GM06990 (cell line): ENCODE data around the gene LCN1.
A peak's percentile ranks its signal among the peaks of the same experiment; 100 is the strongest.

Experiments
- DNase-seq: peaks from one replicate; pipeline ENCODE4 v3.0.0-alpha.2; 2011; ENCODE audit not compliant: insufficient read length; ENCODE audit errors: extremely low read depth
- H3K27me3 ChIP-seq: replicated peaks from 2 replicates; pipeline ENCODE4 v1.6.0; 2011; ENCODE audit warnings: low read length; ENCODE audit not compliant: control insufficient read depth, insufficient read depth
- H3K36me3 ChIP-seq: 2 replicates; pipeline ENCODE4 v1.5.1; 2011; ENCODE audit warnings: low read length; ENCODE audit not compliant: control insufficient read depth, insufficient read depth
- H3K4me3 ChIP-seq: replicated peaks from 2 replicates; pipeline ENCODE4 v1.5.1; 2011; ENCODE audit warnings: low read depth, mild to moderate bottlenecking, control low read depth, low read length
- TF ChIP-seq, protein P1 (sequence below): IDR thresholded peaks from 2 replicates; pipeline ENCODE4 v1.5.1; 2011; ENCODE audit warnings: low read length, control low read depth, mild to moderate bottlenecking, inconsistent platforms; ENCODE audit not compliant: insufficient read depth, poor library complexity, severe bottlenecking

The LCN1 gene

DNA sequence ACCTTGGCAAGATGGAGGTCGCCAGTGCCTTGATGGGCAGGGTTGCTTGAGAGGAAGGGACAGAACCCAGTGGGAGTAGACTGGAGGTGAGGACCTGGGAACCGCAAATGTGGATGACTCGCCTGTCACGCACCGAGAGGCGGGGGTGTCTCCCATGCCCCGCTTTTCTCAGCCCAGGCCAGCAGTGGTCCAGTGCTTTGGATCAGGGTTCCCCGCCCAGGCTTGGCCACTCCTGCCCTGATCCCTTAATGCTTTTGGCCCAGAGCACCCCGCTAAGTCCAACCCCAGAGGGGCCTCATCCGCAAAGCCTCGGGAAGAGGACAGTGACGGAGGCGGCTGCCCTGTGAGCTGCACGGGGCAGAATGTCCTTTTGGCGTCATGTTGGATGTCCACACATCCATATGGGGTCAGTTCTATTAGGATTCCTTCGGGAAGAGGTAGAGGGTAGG, 18.3 kb upstream of the LCN1 start:
- H3K36me3 ChIP-seq = peaks cover 26% of the 10 kb centered on the region
- TF ChIP-seq, protein P1, sequence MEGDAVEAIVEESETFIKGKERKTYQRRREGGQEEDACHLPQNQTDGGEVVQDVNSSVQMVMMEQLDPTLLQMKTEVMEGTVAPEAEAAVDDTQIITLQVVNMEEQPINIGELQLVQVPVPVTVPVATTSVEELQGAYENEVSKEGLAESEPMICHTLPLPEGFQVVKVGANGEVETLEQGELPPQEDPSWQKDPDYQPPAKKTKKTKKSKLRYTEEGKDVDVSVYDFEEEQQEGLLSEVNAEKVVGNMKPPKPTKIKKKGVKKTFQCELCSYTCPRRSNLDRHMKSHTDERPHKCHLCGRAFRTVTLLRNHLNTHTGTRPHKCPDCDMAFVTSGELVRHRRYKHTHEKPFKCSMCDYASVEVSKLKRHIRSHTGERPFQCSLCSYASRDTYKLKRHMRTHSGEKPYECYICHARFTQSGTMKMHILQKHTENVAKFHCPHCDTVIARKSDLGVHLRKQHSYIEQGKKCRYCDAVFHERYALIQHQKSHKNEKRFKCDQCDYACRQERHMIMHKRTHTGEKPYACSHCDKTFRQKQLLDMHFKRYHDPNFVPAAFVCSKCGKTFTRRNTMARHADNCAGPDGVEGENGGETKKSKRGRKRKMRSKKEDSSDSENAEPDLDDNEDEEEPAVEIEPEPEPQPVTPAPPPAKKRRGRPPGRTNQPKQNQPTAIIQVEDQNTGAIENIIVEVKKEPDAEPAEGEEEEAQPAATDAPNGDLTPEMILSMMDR = no peak
- no peak overlapping the region for H3K4me3 ChIP-seq
- H3K27me3 ChIP-seq = no peaks in the 10 kb centered on the region; the same call in 1 of the 2 replicates
- DNase-seq = no peak

DNA sequence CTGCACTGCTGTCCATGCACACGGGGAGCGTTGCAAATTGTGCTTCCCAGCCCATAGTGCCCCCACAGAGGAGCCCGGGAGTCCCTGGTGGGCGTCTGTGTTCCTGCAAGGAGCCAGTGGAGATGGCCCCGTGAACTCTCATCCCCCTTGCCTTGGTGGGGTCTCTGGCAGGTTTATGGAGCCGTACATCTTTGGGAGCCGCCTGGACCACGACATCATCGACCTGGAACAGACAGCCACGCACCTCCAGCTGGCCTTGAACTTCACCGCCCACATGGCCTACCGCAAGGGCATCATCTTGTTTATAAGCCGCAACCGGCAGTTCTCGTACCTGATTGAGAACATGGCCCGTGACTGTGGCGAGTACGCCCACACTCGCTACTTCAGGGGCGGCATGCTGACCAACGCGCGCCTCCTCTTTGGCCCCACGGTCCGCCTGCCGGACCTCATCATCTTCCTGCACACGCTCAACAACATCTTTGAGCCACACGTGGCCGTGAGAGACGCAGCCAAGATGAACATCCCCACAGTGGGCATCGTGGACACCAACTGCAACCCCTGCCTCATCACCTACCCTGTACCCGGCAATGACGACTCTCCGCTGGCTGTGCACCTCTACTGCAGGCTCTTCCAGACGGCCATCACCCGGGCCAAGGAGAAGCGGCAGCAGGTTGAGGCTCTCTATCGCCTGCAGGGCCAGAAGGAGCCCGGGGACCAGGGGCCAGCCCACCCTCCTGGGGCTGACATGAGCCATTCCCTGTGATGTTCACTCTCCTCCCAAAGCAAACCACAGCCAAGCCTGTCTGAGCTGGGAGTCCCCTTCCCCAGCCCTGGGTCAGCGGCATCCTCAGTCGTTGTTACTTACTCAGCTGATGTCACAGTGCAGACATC, 17.6 kb upstream of the LCN1 start:
- Histone ChIP-seq H3K4me3 (no peak overlapping the region), H3K36me3 (peaks cover 26% of the 10 kb centered on the region), H3K27me3 (no peaks in the 10 kb centered on the region; the same call in 1 of the 2 replicates)
- no peak for DNase-seq
- TF ChIP-seq, protein P1 = no peak

DNA sequence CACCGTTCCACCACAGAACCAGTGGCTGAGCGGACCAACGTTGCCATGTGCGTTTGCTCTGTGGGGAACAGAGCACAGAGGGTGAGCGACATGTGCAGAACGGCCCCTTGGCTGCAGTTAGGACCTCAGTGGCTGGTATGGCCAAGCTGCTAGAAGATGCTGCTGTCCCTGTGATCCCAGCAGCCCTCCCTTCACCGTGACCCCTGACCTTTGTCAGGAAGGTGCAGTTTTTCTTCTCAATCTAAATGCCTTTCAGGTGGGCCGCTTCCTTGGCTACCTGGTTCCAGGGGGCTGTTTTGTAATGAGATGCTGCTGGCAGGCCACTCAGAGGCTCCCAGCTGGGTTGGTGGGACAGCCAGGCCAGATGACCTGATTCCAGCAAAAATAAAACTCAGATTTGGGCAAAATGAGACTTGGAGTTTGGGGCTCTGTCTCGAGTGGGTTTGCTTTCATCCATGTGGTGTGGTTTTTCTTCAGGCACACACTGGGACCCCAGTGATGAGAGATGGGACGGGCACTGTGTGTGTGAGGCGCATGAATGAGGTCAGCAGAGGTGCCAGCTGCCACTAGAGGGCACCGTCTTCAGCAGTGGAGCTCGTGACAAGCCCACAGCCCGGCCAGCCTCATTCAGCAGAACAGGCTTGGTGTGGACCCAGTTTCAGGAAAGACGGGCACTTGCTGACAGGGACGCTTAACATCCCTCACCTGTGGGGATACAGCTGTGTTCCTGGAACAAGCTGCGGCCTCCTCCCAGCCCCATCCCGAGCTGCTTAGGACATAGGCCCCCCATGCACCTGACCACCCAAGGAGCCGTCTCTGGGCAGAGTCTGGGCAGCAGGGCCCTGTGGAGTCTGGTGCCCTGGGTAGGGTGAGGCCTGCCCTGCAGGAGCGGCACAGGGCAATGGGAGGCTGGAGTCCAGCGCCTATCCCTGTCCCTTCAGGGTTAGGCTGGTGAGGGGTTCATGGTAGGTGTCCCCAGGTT, 16.7 kb upstream of the LCN1 start:
- TF ChIP-seq, protein P1 = peak; percentile 92
- Histone ChIP-seq H3K4me3 (no peak overlapping the region), H3K36me3 (peaks cover 26% of the 10 kb centered on the region), H3K27me3 (no peaks in the 10 kb centered on the region; the same call in 1 of the 2 replicates)
- no peak for DNase-seq

DNA sequence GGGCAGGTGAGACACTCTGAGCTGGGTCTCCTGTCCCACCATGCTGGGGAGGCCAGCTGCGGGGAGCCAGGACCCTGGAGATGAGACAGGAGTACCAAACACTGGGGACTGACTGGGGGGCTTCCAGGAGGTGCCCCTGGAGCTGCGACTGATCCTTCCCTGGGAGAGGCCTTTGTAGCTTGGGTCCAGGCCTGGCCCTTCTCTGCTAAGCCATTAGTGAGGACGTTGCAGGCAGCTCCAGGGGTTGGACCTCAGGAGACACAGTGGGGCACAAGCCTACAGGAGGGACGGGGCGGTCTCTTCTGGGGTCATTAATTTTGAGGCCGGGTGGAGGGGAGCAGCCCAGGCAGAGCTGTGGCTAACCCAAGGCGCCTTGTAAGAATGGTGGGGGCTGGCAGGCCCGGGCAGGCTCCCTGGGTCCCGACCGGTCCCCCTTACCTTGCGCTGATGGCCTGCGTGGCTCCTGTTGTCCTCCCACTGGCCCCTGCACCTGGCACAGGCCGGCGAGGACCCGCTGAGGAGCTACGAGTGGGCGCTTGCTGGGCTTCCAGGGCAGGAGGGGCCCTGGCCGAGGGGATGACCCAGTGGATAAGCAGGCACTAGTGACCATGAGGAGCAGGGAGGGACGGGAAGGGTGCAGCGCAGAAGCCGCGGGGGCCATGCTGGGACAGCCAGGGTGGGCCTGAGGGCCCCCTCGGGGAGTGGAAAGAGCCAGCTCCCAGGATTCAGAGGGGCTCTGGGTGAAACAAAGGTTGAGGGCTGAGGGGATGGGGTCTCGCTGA, 15.6 kb upstream of the LCN1 start:
- Histone ChIP-seq H3K27me3 (no peaks in the 10 kb centered on the region; the same call in 1 of the 2 replicates), H3K36me3 (peaks cover 26% of the 10 kb centered on the region), H3K4me3 (no peak overlapping the region)
- no peak for DNase-seq
- TF ChIP-seq, protein P1 = no peak
